MCF 10A (cell line): ENCODE data around the gene CACNG7. TPM values are rescaled to one million over a fixed set of nuclear protein-coding genes. Genes with fewer than 3 reads are reported as not detected.
A peak's percentile ranks its signal among the peaks of the same experiment; 100 is the strongest.

Experiments
- BruUV-seq: library from RNA; stranded (reverse); fragments of 400-500 nt; replicated peaks from 2 replicates; lab custom pipeline; 2021; lab: Mats Ljungman, UMichigan
- CTCF ChIA-PET: fragments of 300-600 bp; sonication (Branson Sonifier 250); formaldehyde crosslinking; extraction: SDS; loops from one replicate; lab custom pipeline; 2021; ENCODE audit warnings: antibody characterized with exemption, inconsistent platforms; lab: Yijun Ruan, JAX
- POLR2A ChIA-PET: fragments of 300-600, 350-650 bp; sonication (Branson Sonifier 250); formaldehyde crosslinking; extraction: SDS; loops from one replicate; lab custom pipeline; 2020; ENCODE audit warnings: antibody characterized with exemption, inconsistent platforms; lab: Yijun Ruan, JAX
- DNase-seq: peaks from one replicate; pipeline ENCODE4 v3.0.0-alpha.2; 2018; ENCODE audit not compliant: unreplicated experiment
- H3K27ac Mint-ChIP-seq: one replicate; pipeline ENCODE4 v1.8.0; 2022; ENCODE audit warnings: mild to moderate bottlenecking, low read depth, mixed read lengths; ENCODE audit not compliant: unreplicated experiment
- H3K27me3 Mint-ChIP-seq: one replicate; pipeline ENCODE4 v1.8.0; 2022; ENCODE audit warnings: mixed read lengths; ENCODE audit not compliant: insufficient read depth, unreplicated experiment
- H3K36me3 Mint-ChIP-seq: one replicate; pipeline ENCODE4 v1.8.0; 2022; ENCODE audit warnings: mild to moderate bottlenecking, moderate library complexity, mixed read lengths; ENCODE audit not compliant: insufficient read depth, unreplicated experiment
- H3K4me1 Mint-ChIP-seq: one replicate; pipeline ENCODE4 v1.8.0; 2022; ENCODE audit warnings: mixed read lengths; ENCODE audit not compliant: insufficient read depth, unreplicated experiment
- H3K4me3 Mint-ChIP-seq: one replicate; pipeline ENCODE4 v1.8.0; 2022; ENCODE audit warnings: mild to moderate bottlenecking, moderate library complexity, mixed read lengths; ENCODE audit not compliant: unreplicated experiment
- H3K9me3 Mint-ChIP-seq: one replicate; pipeline ENCODE4 v1.8.0; 2022; ENCODE audit warnings: mixed read lengths; ENCODE audit not compliant: unreplicated experiment
- intact Hi-C: fragments of 100-400 bp; cut with micrococcal nuclease; formaldehyde crosslinking; loops from 2 replicates; pipeline ENCODE4 v1.14.1; 2022
- total RNA-seq: library from RNA; stranded (reverse); gene quantifications from 2 replicates; pipeline ENCODE4 v1.2.3, GENCODE V29; 2022
- TF ChIP-seq, protein P1 (sequence below): fragments of 200-600 bp; IDR thresholded peaks from one replicate; pipeline ENCODE4 v1.8.0; 2022; ENCODE audit warnings: antibody characterized with exemption, mild to moderate bottlenecking; ENCODE audit not compliant: unreplicated experiment

Gene CACNG7
- total RNA-seq, 1 experiment from 2014 or later = not detected

DNA sequence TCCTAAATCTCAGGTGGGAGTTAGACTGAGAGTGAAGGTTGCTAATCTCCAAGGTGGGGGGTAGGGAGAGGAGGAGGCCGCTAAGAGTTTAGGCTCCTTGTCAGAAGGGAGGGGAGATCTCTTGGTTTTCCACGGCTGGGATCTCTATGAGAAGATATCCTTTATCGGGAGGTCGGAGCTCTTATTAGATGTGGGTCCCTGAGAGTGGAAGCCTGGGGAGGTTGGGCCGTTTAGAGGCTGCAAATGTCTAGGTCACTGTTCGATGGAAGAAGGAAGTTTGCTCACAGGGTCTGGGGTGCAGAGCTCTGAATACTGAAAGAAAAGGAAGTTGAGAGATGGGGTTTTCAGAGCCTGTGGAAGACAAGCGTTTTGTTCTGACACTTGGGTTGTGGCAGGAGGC, 37.6 kb upstream of the CACNG7 start:
- H3K4me3 Mint-ChIP-seq = no peak overlapping the region
- peaks cover 58% of the 10 kb centered on the region for H3K36me3 Mint-ChIP-seq
- H3K9me3 Mint-ChIP-seq = no peaks in the 10 kb centered on the region
- BruUV-seq = no TSS peak
- intact Hi-C loops = no loop called here
- DNase-seq = no peak
- no peak overlapping the region for H3K27ac Mint-ChIP-seq
- H3K27me3 Mint-ChIP-seq = no peaks in the 10 kb centered on the region
- TF ChIP-seq, protein P1, sequence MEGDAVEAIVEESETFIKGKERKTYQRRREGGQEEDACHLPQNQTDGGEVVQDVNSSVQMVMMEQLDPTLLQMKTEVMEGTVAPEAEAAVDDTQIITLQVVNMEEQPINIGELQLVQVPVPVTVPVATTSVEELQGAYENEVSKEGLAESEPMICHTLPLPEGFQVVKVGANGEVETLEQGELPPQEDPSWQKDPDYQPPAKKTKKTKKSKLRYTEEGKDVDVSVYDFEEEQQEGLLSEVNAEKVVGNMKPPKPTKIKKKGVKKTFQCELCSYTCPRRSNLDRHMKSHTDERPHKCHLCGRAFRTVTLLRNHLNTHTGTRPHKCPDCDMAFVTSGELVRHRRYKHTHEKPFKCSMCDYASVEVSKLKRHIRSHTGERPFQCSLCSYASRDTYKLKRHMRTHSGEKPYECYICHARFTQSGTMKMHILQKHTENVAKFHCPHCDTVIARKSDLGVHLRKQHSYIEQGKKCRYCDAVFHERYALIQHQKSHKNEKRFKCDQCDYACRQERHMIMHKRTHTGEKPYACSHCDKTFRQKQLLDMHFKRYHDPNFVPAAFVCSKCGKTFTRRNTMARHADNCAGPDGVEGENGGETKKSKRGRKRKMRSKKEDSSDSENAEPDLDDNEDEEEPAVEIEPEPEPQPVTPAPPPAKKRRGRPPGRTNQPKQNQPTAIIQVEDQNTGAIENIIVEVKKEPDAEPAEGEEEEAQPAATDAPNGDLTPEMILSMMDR = no peak
- peaks cover 20% of the 10 kb centered on the region for H3K4me1 Mint-ChIP-seq
- POLR2A ChIA-PET = no interaction called here
- CTCF ChIA-PET = interaction anchor here (0.6 to 1.5 kb wide), 4 partner anchors 10 to 155 kb away, joined by 3 to 5 read pairs (median 4); partner anchors contain the start of gene PRKCG

DNA sequence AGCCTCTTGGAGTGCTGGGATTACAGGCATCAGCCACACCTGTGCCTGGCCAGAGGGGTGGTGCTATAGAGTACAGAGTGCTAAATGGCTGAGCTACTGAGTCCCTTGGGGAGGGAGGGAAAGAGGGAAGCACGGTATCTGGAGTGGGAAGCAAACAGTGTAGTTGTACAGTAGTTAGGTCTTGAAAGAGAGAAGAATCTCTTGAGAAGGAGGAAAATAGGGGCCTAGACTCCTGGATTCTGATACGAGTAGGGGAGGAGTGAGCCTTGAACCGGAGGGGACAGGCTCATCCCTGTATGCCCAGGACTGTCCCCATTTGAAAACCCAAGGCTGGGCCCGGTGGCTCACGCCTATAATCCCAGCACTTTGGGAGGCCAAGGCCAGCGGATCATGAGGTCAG, 36.3 kb upstream of the CACNG7 start:
- BruUV-seq = no TSS peak
- CTCF ChIA-PET = interaction anchor here (0.5 to 1.0 kb wide), 3 partner anchors 89 to 977 kb away, joined by 3 to 4 read pairs (median 4); no protein-coding TSS in a partner anchor
- peaks cover 13% of the 10 kb centered on the region for H3K4me1 Mint-ChIP-seq
- no peaks in the 10 kb centered on the region for H3K27me3 Mint-ChIP-seq
- TF ChIP-seq, protein P1 = no peak
- DNase-seq = no peak
- POLR2A ChIA-PET = no interaction called here
- H3K4me3 Mint-ChIP-seq = no peak overlapping the region
- peaks cover 68% of the 10 kb centered on the region for H3K36me3 Mint-ChIP-seq
- no peaks in the 10 kb centered on the region for H3K9me3 Mint-ChIP-seq
- intact Hi-C loops = no loop called here
- H3K27ac Mint-ChIP-seq = peak overlapping the region; percentile 80

DNA sequence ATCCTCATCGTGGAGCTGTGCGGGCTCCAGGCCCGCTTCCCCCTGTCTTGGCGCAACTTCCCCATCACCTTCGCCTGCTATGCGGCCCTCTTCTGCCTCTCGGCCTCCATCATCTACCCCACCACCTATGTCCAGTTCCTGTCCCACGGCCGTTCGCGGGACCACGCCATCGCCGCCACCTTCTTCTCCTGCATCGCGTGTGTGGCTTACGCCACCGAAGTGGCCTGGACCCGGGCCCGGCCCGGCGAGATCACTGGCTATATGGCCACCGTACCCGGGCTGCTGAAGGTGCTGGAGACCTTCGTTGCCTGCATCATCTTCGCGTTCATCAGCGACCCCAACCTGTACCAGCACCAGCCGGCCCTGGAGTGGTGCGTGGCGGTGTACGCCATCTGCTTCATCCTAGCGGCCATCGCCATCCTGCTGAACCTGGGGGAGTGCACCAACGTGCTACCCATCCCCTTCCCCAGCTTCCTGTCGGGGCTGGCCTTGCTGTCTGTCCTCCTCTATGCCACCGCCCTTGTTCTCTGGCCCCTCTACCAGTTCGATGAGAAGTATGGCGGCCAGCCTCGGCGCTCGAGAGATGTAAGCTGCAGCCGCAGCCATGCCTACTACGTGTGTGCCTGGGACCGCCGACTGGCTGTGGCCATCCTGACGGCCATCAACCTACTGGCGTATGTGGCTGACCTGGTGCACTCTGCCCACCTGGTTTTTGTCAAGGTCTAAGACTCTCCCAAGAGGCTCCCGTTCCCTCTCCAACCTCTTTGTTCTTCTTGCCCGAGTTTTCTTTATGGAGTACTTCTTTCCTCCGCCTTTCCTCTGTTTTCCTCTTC, 35.1 kb upstream of the CACNG7 start:
- intact Hi-C loops = no loop called here
- no TSS peak for BruUV-seq
- ChIA-PET POLR2A (no interaction called here), CTCF (no interaction called here)
- H3K9me3 Mint-ChIP-seq = no peaks in the 10 kb centered on the region
- TF ChIP-seq, protein P1 = no peak
- no peaks in the 10 kb centered on the region for H3K27me3 Mint-ChIP-seq
- H3K4me1 Mint-ChIP-seq = peaks cover 5% of the 10 kb centered on the region
- no peak overlapping the region for H3K27ac Mint-ChIP-seq
- DNase-seq = no peak
- no peak overlapping the region for H3K4me3 Mint-ChIP-seq
- H3K36me3 Mint-ChIP-seq = peaks cover 68% of the 10 kb centered on the region

DNA sequence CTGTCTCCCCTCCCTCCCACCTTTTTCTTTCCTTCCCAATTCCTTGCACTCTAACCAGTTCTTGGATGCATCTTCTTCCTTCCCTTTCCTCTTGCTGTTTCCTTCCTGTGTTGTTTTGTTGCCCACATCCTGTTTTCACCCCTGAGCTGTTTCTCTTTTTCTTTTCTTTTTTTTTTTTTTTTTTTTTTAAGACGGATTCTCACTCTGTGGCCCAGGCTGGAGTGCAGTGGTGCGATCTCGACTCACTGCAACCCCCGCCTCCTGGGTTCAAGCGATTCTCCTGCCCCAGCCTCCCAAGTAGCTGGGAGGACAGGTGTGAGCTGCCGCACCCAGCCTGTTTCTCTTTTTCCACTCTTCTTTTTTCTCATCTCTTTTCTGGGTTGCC, 34.5 kb upstream of the CACNG7 start:
- no TSS peak for BruUV-seq
- H3K4me3 Mint-ChIP-seq = no peak overlapping the region
- intact Hi-C loops = no loop called here
- TF ChIP-seq, protein P1 = no peak
- no peak for DNase-seq
- H3K36me3 Mint-ChIP-seq = peaks cover 68% of the 10 kb centered on the region
- POLR2A ChIA-PET = no interaction called here
- no peaks in the 10 kb centered on the region for H3K27me3 Mint-ChIP-seq
- CTCF ChIA-PET = no interaction called here
- no peak overlapping the region for H3K27ac Mint-ChIP-seq
- H3K9me3 Mint-ChIP-seq = no peaks in the 10 kb centered on the region
- H3K4me1 Mint-ChIP-seq = peaks cover 5% of the 10 kb centered on the region
